ENCODE data around the gene PPA1. TPM values are rescaled to one million over a fixed set of nuclear protein-coding genes. Genes with fewer than 3 reads are reported as not detected.

The PPA1 gene
- total RNA-seq, 1 experiment from 2014 or later, result 180 TPM

GRCh38 chr10:70186571-70186970 lies 46.7 kb downstream of the PPA1 start:
- Mint-ChIP-seq H3K4me1 (peaks cover 2% of the 10 kb centered on the region), H3K9me3 (no peaks in the 10 kb centered on the region), H3K4me3 (no peak overlapping the region), H3K27me3 (ENCODE audit: low read depth) (peaks cover 8% of the 10 kb centered on the region; the same call in 1 of the 2 replicates), H3K27ac (no peak overlapping the region), H3K36me3 (no peaks in the 10 kb centered on the region)
- DNase-seq (ENCODE audit: low spot score), result no peak
- POLR2A ChIA-PET, result no interaction called here
- ATAC-seq, result no peak
- CTCF ChIA-PET, result no interaction called here
- TF ChIP-seq CREM (CRISPR knock-in tag; IDR thresholded peaks at IDR 0.05) (no peak), FOXK1 (CRISPR knock-in tag; IDR thresholded peaks at IDR 0.05) (no peak), IRF1 (CRISPR knock-in tag; IDR thresholded peaks at IDR 0.05) (no peak), TEAD4 (CRISPR knock-in tag; IDR thresholded peaks at IDR 0.05) (no peak), USF1 (CRISPR knock-in tag; IDR thresholded peaks at IDR 0.05) (no peak), IRF2 (CRISPR knock-in tag; IDR thresholded peaks at IDR 0.05; ENCODE audit: borderline replicate concordance, low read depth) (no peak), SOX15 (CRISPR knock-in tag; IDR thresholded peaks at IDR 0.05) (no peak), ZNF512 (CRISPR knock-in tag; IDR thresholded peaks at IDR 0.05; ENCODE audit: borderline replicate concordance) (no peak), STAT6 (CRISPR knock-in tag; conservative IDR thresholded peaks at IDR 0.05; ENCODE audit: low read depth) (no peak), TEAD1 (CRISPR knock-in tag; IDR thresholded peaks at IDR 0.05) (no peak), ATF1 (CRISPR knock-in tag; IDR thresholded peaks at IDR 0.05) (no peak), MAX (CRISPR knock-in tag; IDR thresholded peaks at IDR 0.05) (no peak), RORB (CRISPR knock-in tag; IDR thresholded peaks at IDR 0.05) (no peak), RELA (CRISPR knock-in tag; IDR thresholded peaks at IDR 0.05; ENCODE audit: borderline replicate concordance) (no peak), ATF6 (CRISPR knock-in tag; IDR thresholded peaks at IDR 0.05) (no peak), NR2C2 (CRISPR knock-in tag; IDR thresholded peaks at IDR 0.05) (no peak)

GRCh38 chr10:70186090-70186489 lies 47.1 kb downstream of the PPA1 start:
- DNase-seq (ENCODE audit: low spot score) (no peak), ATAC-seq (no peak)
- H3K27ac Mint-ChIP-seq, result no peak overlapping the region
- peaks cover 2% of the 10 kb centered on the region; the same call in 1 of the 2 replicates for H3K9me3 Mint-ChIP-seq
- H3K4me3 Mint-ChIP-seq, result no peak overlapping the region
- CTCF ChIA-PET, result interaction anchor here (1.4 to 2.0 kb wide), 2 partner anchors 40 to 69 kb away, joined by 4 to 5 read pairs; partner anchors contain the start of gene TYSND1
- H3K27me3 Mint-ChIP-seq (ENCODE audit: low read depth), result peaks cover 8% of the 10 kb centered on the region; the same call in 1 of the 2 replicates
- POLR2A ChIA-PET, result no interaction called here
- H3K4me1 Mint-ChIP-seq, result no peaks in the 10 kb centered on the region
- H3K36me3 Mint-ChIP-seq, result no peaks in the 10 kb centered on the region
- no peak for TF ChIP-seq CTCF (IDR thresholded peaks at IDR 0.05)
- no peak for TF ChIP-seq GTF2I (CRISPR knock-in tag; conservative IDR thresholded peaks at IDR 0.05)
- TF ChIP-seq JAZF1 (CRISPR knock-in tag; IDR thresholded peaks at IDR 0.05), result no peak
- no peak for TF ChIP-seq EMX1 (CRISPR knock-in tag; IDR thresholded peaks at IDR 0.05)
- TF ChIP-seq ZNF281 (CRISPR knock-in tag; IDR thresholded peaks at IDR 0.05), result no peak
- TF ChIP-seq FOXP1 (CRISPR knock-in tag; IDR thresholded peaks at IDR 0.05; ENCODE audit: borderline replicate concordance), result no peak
- no peak for TF ChIP-seq TEAD1 (CRISPR knock-in tag; IDR thresholded peaks at IDR 0.05)
